Mesendoderm (in vitro differentiated cells): ENCODE results near the gene RNF187.

Experiments
- DNase-seq: peaks from one replicate; pipeline ENCODE4 v3.0.0; 2013
- H2AK5ac ChIP-seq: 2 replicates; pipeline ENCODE4 v1.6.1; 2013; ENCODE audit warnings: low read length, inconsistent platforms
- H2BK120ac ChIP-seq: 2 replicates; pipeline ENCODE4 v1.6.1; 2013; ENCODE audit warnings: low read depth, mild to moderate bottlenecking, low read length, moderate library complexity, mixed read lengths
- H2BK15ac ChIP-seq: replicated peaks from 2 replicates; pipeline ENCODE4 v1.6.1; 2013; ENCODE audit warnings: low read depth, mild to moderate bottlenecking, moderate library complexity
- H2BK5ac ChIP-seq: 2 replicates; pipeline ENCODE4 v1.6.1; 2013; ENCODE audit warnings: low read length, inconsistent platforms
- H3K18ac ChIP-seq: 2 replicates; pipeline ENCODE4 v1.6.1; 2013; ENCODE audit warnings: mild to moderate bottlenecking, low read length, mixed read lengths
- H3K23ac ChIP-seq: one replicate; pipeline ENCODE4 v1.6.1; 2013; ENCODE audit warnings: low read length
- H3K27ac ChIP-seq: 2 replicates; pipeline ENCODE4 v1.5.1; 2013; ENCODE audit warnings: low read depth, mild to moderate bottlenecking, inconsistent platforms, low read length, moderate library complexity
- H3K27me3 ChIP-seq: 2 replicates; pipeline ENCODE4 v1.6.1; 2013; ENCODE audit warnings: low read length, control low read depth, mild to moderate bottlenecking, inconsistent platforms; ENCODE audit not compliant: insufficient read depth, poor library complexity
- H3K36me3 ChIP-seq: 2 replicates; pipeline ENCODE4 v1.6.1; 2013; ENCODE audit warnings: low read length, inconsistent platforms; ENCODE audit not compliant: control insufficient read depth, insufficient read depth
- H3K4ac ChIP-seq: one replicate; pipeline ENCODE4 v1.6.1; 2013; ENCODE audit warnings: low read depth, mild to moderate bottlenecking, low read length, moderate library complexity
- H3K4me1 ChIP-seq: 2 replicates; pipeline ENCODE4 v1.6.1; 2013; ENCODE audit warnings: low read depth, low read length, inconsistent platforms; ENCODE audit not compliant: control insufficient read depth
- H3K4me2 ChIP-seq: 2 replicates; pipeline ENCODE4 v1.6.1; 2013; ENCODE audit warnings: low read length
- H3K4me3 ChIP-seq: 2 replicates; pipeline ENCODE4 v1.5.1; 2013; ENCODE audit warnings: mild to moderate bottlenecking, low read length
- H3K56ac ChIP-seq: one replicate; pipeline ENCODE4 v1.6.1; 2013; ENCODE audit warnings: low read length
- H3K79me1 ChIP-seq: 2 replicates; pipeline ENCODE4 v1.6.1; 2013; ENCODE audit warnings: low read length, inconsistent platforms
- H3K79me2 ChIP-seq: 2 replicates; pipeline ENCODE4 v1.6.1; 2013; ENCODE audit warnings: mild to moderate bottlenecking, low read length; ENCODE audit not compliant: control insufficient read depth, insufficient read depth
- H3K9ac ChIP-seq: 2 replicates; pipeline ENCODE4 v1.6.1; 2013; ENCODE audit warnings: low read length, inconsistent platforms
- H4K5ac ChIP-seq: one replicate; pipeline ENCODE4 v1.6.1; 2013; ENCODE audit warnings: low read length
- H4K8ac ChIP-seq: one replicate; pipeline ENCODE4 v1.6.1; 2013; ENCODE audit warnings: low read depth, mild to moderate bottlenecking, control low read depth, low read length, moderate library complexity
- WGBS: extraction: QIAGEN DNeasy Blood & Tissue Kit; methylation state at CpG from one replicate; pipeline ENCODE4 v1.1.7; 2013; ENCODE audit warnings: low lambda C conversion rate, missing lambda C conversion rate; ENCODE audit not compliant: insufficient coverage; ENCODE audit errors: extremely low coverage; 5-methylcytosine and 5-hydroxymethylcytosine counted together

Gene RNF187

GRCh38 chr1:228483789-228484188 lies 3.4 kb upstream of the RNF187 start:
- Histone ChIP-seq H3K18ac (no peak overlapping the region), H3K4ac (no peak overlapping the region), H4K5ac (no peak overlapping the region), H3K9ac (no peak overlapping the region), H3K56ac (no peak overlapping the region), H4K8ac (no peak overlapping the region), H3K79me1 (peaks cover 7% of the 10 kb centered on the region), H3K27ac (no peak overlapping the region), H2BK5ac (no peak overlapping the region), H3K4me3 (no peak overlapping the region), H3K79me2 (peaks cover 4% of the 10 kb centered on the region), H2BK15ac (no peak overlapping the region), H3K4me2 (no peak overlapping the region), H2AK5ac (no peak overlapping the region), H3K27me3 (no peaks in the 10 kb centered on the region), H3K23ac (no peak overlapping the region), H3K36me3 (no peaks in the 10 kb centered on the region), H2BK120ac (no peak overlapping the region), H3K4me1 (peaks cover under 1% of the 10 kb centered on the region)
- DNase-seq, result no peak
- no CpG with 5 or more reads among the region's 1 CpG for WGBS

GRCh38 chr1:228486596-228487335 lies 416 bp upstream of the RNF187 start:
- Histone ChIP-seq H2BK15ac (no peak overlapping the region), H2BK5ac (peak overlapping the region; percentile 88), H3K27ac (peak overlapping the region; percentile 94), H4K5ac (no peak overlapping the region), H3K4me1 (no peaks in the 10 kb centered on the region), H3K56ac (peak overlapping the region; percentile 98), H3K9ac (peak overlapping the region; percentile 96), H2BK120ac (no peak overlapping the region), H3K4ac (peak overlapping the region; percentile 28), H3K79me2 (peaks cover 4% of the 10 kb centered on the region), H3K4me3 (peak overlapping the region; percentile 96), H3K4me2 (peak overlapping the region; percentile 96), H3K79me1 (peaks cover 13% of the 10 kb centered on the region), H2AK5ac (peak overlapping the region; percentile 54), H3K18ac (no peak overlapping the region), H3K36me3 (peaks cover 2% of the 10 kb centered on the region), H3K23ac (peak overlapping the region; percentile 95), H4K8ac (no peak overlapping the region), H3K27me3 (no peaks in the 10 kb centered on the region)
- WGBS, result no CpG with 5 or more reads among the region's 60 CpGs
- DNase-seq, result peak; percentile 99

GRCh38 chr1:228488125-228488817 lies 1.1 kb downstream of the RNF187 start:
- Histone ChIP-seq H3K23ac (no peak overlapping the region), H3K36me3 (peaks cover 2% of the 10 kb centered on the region), H3K4me1 (no peaks in the 10 kb centered on the region), H4K8ac (no peak overlapping the region), H3K9ac (peak overlapping the region; percentile 94), H3K56ac (peak overlapping the region; percentile 91), H2AK5ac (no peak overlapping the region), H2BK15ac (no peak overlapping the region), H3K79me1 (peaks cover 13% of the 10 kb centered on the region), H2BK5ac (no peak overlapping the region), H3K27me3 (no peaks in the 10 kb centered on the region), H2BK120ac (no peak overlapping the region), H3K27ac (no peak overlapping the region), H3K4me2 (peak overlapping the region; percentile 64), H3K4ac (no peak overlapping the region), H3K18ac (peak overlapping the region; percentile 89), H3K79me2 (peaks cover 4% of the 10 kb centered on the region), H3K4me3 (peak overlapping the region; percentile 82), H4K5ac (no peak overlapping the region)
- DNase-seq, result no peak
- no CpG with 5 or more reads among the region's 18 CpGs for WGBS

GRCh38 chr1:228488818-228489674 lies 1.9 kb downstream of the RNF187 start:
- H3K9ac ChIP-seq, result peak overlapping the region; percentile 94
- no peak for DNase-seq
- H2AK5ac ChIP-seq, result no peak overlapping the region
- H2BK120ac ChIP-seq, result no peak overlapping the region
- no CpG with 5 or more reads among the region's 9 CpGs for WGBS
- no peak overlapping the region for H2BK5ac ChIP-seq
- no peak overlapping the region for H2BK15ac ChIP-seq
- no peak overlapping the region for H3K4me3 ChIP-seq
- H3K27me3 ChIP-seq, result no peaks in the 10 kb centered on the region
- H3K23ac ChIP-seq, result no peak overlapping the region
- H3K27ac ChIP-seq, result no peak overlapping the region
- H4K5ac ChIP-seq, result no peak overlapping the region
- peaks cover 13% of the 10 kb centered on the region for H3K79me1 ChIP-seq
- H3K4ac ChIP-seq, result no peak overlapping the region
- no peak overlapping the region for H3K4me2 ChIP-seq
- H3K79me2 ChIP-seq, result peaks cover 4% of the 10 kb centered on the region
- H3K4me1 ChIP-seq, result no peaks in the 10 kb centered on the region
- H4K8ac ChIP-seq, result no peak overlapping the region
- H3K36me3 ChIP-seq, result peaks cover 3% of the 10 kb centered on the region
- H3K56ac ChIP-seq, result peak overlapping the region; percentile 91
- H3K18ac ChIP-seq, result no peak overlapping the region

GRCh38 chr1:228490120-228491078 lies 3.2 kb downstream of the RNF187 start:
- H3K23ac ChIP-seq, result peak overlapping the region; percentile 30
- peaks cover 4% of the 10 kb centered on the region for H3K79me2 ChIP-seq
- no peak overlapping the region for H4K5ac ChIP-seq
- peaks cover 13% of the 10 kb centered on the region for H3K79me1 ChIP-seq
- no peak overlapping the region for H3K18ac ChIP-seq
- H3K36me3 ChIP-seq, result peaks cover 4% of the 10 kb centered on the region
- no CpG with 5 or more reads among the region's 6 CpGs for WGBS
- H3K4me1 ChIP-seq, result no peaks in the 10 kb centered on the region
- no peak overlapping the region for H3K4me3 ChIP-seq
- H2BK120ac ChIP-seq, result no peak overlapping the region
- H3K4me2 ChIP-seq, result no peak overlapping the region
- H3K9ac ChIP-seq, result peak overlapping the region; percentile 23
- H3K27ac ChIP-seq, result no peak overlapping the region
- H2AK5ac ChIP-seq, result no peak overlapping the region
- peak; percentile 76 for DNase-seq
- no peak overlapping the region for H3K4ac ChIP-seq
- H3K27me3 ChIP-seq, result no peaks in the 10 kb centered on the region
- H2BK5ac ChIP-seq, result no peak overlapping the region
- no peak overlapping the region for H2BK15ac ChIP-seq
- H3K56ac ChIP-seq, result peak overlapping the region; percentile 26
- no peak overlapping the region for H4K8ac ChIP-seq
